NCI-H524 treated with DMSO at 0.1 percent for 48 hours (cell line): ENCODE results near the gene TOP1.

ENCODE experiments used
- DNase-seq: peaks from one replicate; lab custom pipeline; 2025; lab: John Stamatoyannopoulos, UW

The TOP1 gene

GRCh38 chr20:41058674-41059635 lies 30.3 kb downstream of the TOP1 start:
- no peak for DNase-seq

- DNase-seq: no peak
Measured at GRCh38 chr20:41061155-41061554, 32.5 kb downstream of the TOP1 start.

GRCh38 chr20:41063442-41063841 lies 34.8 kb downstream of the TOP1 start:
- DNase-seq: no peak

- no peak for DNase-seq
Measured at GRCh38 chr20:41064377-41064776, 35.8 kb downstream of the TOP1 start.

- no peak for DNase-seq
Measured at GRCh38 chr20:41065716-41066115, 37.1 kb downstream of the TOP1 start.

- no peak for DNase-seq
Measured at GRCh38 chr20:41068806-41069205, 40.2 kb downstream of the TOP1 start.

GRCh38 chr20:41072190-41072863 lies 43.7 kb downstream of the TOP1 start:
- DNase-seq: no peak

GRCh38 chr20:41072915-41073314 lies 44.3 kb downstream of the TOP1 start:
- no peak for DNase-seq

- DNase-seq: no peak
Measured at GRCh38 chr20:41074441-41074840, 45.8 kb downstream of the TOP1 start.

- DNase-seq: no peak
Measured at GRCh38 chr20:41076776-41077175, 48.2 kb downstream of the TOP1 start.

GRCh38 chr20:41078329-41078728 lies 49.7 kb downstream of the TOP1 start:
- no peak for DNase-seq

- DNase-seq: no peak
Measured at GRCh38 chr20:41079066-41079465, 50.4 kb downstream of the TOP1 start.

GRCh38 chr20:41080866-41081265 lies 52.2 kb downstream of the TOP1 start:
- DNase-seq: no peak

- no peak for DNase-seq
Measured at GRCh38 chr20:41081276-41081814, 52.7 kb downstream of the TOP1 start.

- DNase-seq: no peak
Measured at GRCh38 chr20:41082306-41082705, 53.7 kb downstream of the TOP1 start.

- DNase-seq: no peak
Measured at GRCh38 chr20:41085606-41086005, 57.0 kb downstream of the TOP1 start.

GRCh38 chr20:41086402-41087324 lies 58.0 kb downstream of the TOP1 start:
- peak; percentile 6 for DNase-seq

- no peak for DNase-seq
Measured at GRCh38 chr20:41087325-41087685, 58.7 kb downstream of the TOP1 start.

GRCh38 chr20:41087777-41088176 lies 59.2 kb downstream of the TOP1 start:
- DNase-seq: no peak

- no peak for DNase-seq
Measured at GRCh38 chr20:41089555-41089954, 60.9 kb downstream of the TOP1 start.

- DNase-seq: no peak
Measured at GRCh38 chr20:41091927-41092326, 63.3 kb downstream of the TOP1 start.
